HG03159 (cell line): ENCODE results near the gene IRS1.
A peak's percentile ranks its signal among the peaks of the same experiment; 100 is the strongest.
"Not testable (repeated sequence)": the region's sequence is repeated elsewhere in the genome, so short reads cannot be mapped to it uniquely, and the experiment has no call there.

ENCODE experiments used
- ATAC-seq: cut with Tn5 transposase; IDR thresholded peaks from one replicate; pipeline ENCODE4 v1.9.1; 2021; ENCODE audit warnings: mild to moderate bottlenecking, moderate library complexity; ENCODE audit not compliant: unreplicated experiment

Gene IRS1

GRCh38 chr2:226799211-226799975 lies at the start of gene IRS1:
Gene IRS1, minus strand, starts transcription at chr2:226799820. Its CDS starts 1,082 bp downstream, at chr2:226798738.
- peak; percentile 41 for ATAC-seq

GRCh38 chr2:226849349-226849748 lies 49.7 kb upstream of the IRS1 start:
- no peak for ATAC-seq

- ATAC-seq, result no peak
These were observed 47.9 kb upstream of the IRS1 start for GRCh38 chr2:226847511-226847910.

GRCh38 chr2:226847090-226847489 lies 47.5 kb upstream of the IRS1 start:
- no peak for ATAC-seq

- no peak for ATAC-seq
These were observed 45.9 kb upstream of the IRS1 start for GRCh38 chr2:226845386-226846116.

GRCh38 chr2:226843001-226843400 lies 43.4 kb upstream of the IRS1 start:
- not testable (repeated sequence) for ATAC-seq

GRCh38 chr2:226839951-226840350 lies 40.3 kb upstream of the IRS1 start:
- ATAC-seq, result no peak

GRCh38 chr2:226839161-226839560 lies 39.5 kb upstream of the IRS1 start:
- no peak for ATAC-seq

GRCh38 chr2:226838722-226839121 lies 39.1 kb upstream of the IRS1 start:
- ATAC-seq, result no peak

GRCh38 chr2:226837787-226838603 lies 38.4 kb upstream of the IRS1 start:
- no peak for ATAC-seq

GRCh38 chr2:226837334-226837733 lies 37.7 kb upstream of the IRS1 start:
- no peak for ATAC-seq

- peak; percentile 4 for ATAC-seq
These were observed 36.9 kb upstream of the IRS1 start for GRCh38 chr2:226836548-226836885.

- peak; percentile 85 for ATAC-seq
These were observed 36.4 kb upstream of the IRS1 start, which contains the start of gene RHBDD1 for GRCh38 chr2:226835796-226836547. Gene RHBDD1, plus strand, starts transcription at chr2:226836054. Its CDS starts 28,640 bp downstream, at chr2:226864694.

GRCh38 chr2:226835420-226835795 lies 35.8 kb upstream of the IRS1 start:
- peak; percentile 19 for ATAC-seq

- not testable (repeated sequence) for ATAC-seq
These were observed 35.3 kb upstream of the IRS1 start for GRCh38 chr2:226834880-226835279.

- no peak for ATAC-seq
These were observed 32.4 kb upstream of the IRS1 start for GRCh38 chr2:226832061-226832460.

GRCh38 chr2:226831266-226831665 lies 31.6 kb upstream of the IRS1 start:
- ATAC-seq, result no peak

GRCh38 chr2:226829721-226830631 lies 30.4 kb upstream of the IRS1 start:
- ATAC-seq, result no peak

- no peak for ATAC-seq
These were observed 28.6 kb upstream of the IRS1 start for GRCh38 chr2:226828191-226828590.

GRCh38 chr2:226825056-226825455 lies 25.4 kb upstream of the IRS1 start:
- ATAC-seq, result no peak
